Right lobe of liver (tissue), 6 donors: ENCODE measurements around the gene ZNF431. TPM values are rescaled to one million over a fixed set of nuclear protein-coding genes. Genes with fewer than 3 reads are reported as not detected.

Source experiments
- ATAC-seq, 4 donors: fragments of 200-7000 bp; cut with Tn5 transposase; one replicate each; pipeline ENCODE4 v1.9.1; 2020; ENCODE audit warnings: mild to moderate bottlenecking in 4 of 4, moderate library complexity in 4 of 4
- DNase-seq, 3 donors: peaks; one replicate each; pipeline ENCODE4 v3.0.0-alpha.2; 2020
- H3K27ac ChIP-seq, 3 donors: fragments of 200-600 bp; one replicate each; pipeline ENCODE4 v1.8.0; 2022
- H3K27me3 ChIP-seq, 2 donors: fragments of 200-600 bp; one replicate each; pipeline ENCODE4 v1.8.0; 2022
- H3K36me3 ChIP-seq, 4 donors: fragments of 200-600 bp; sonication (generic) in 1 of 4; one replicate each; pipeline versions ENCODE4 v1.5.1 to v1.8.0; 2017 to 2022; ENCODE audit warnings: control low read depth in 1 of 4
- H3K4me1 ChIP-seq, 4 donors: fragments of 200-600 bp; sonication (generic) in 1 of 4; one replicate each; pipeline versions ENCODE4 v1.5.1 to v1.8.0; 2017 to 2022; ENCODE audit warnings: control low read depth in 1 of 4
- H3K4me3 ChIP-seq, 3 donors: fragments of 200-600 bp; one replicate each; pipeline ENCODE4 v1.8.0; 2022
- H3K9me3 ChIP-seq, 4 donors: fragments of 200-600 bp; sonication (generic) in 1 of 4; one replicate each; pipeline versions ENCODE4 v1.5.1 to v1.8.0; 2017 to 2022; ENCODE audit warnings: control low read depth in 1 of 4
- CTCF ChIP-seq, 4 donors: fragments of 200-600 bp in 3 of 4; fragments of 450-650 bp in 1 of 4; IDR thresholded peaks; one replicate each; pipeline versions ENCODE4 v1.5.1 to v1.8.0; 2016 to 2022; ENCODE audit warnings: antibody characterized with exemption in 4 of 4, mild to moderate bottlenecking in 2 of 4
- POLR2A ChIP-seq: fragments of 450-650 bp; IDR thresholded peaks from one replicate; pipeline ENCODE4 v1.6.1; 2017; ENCODE audit warnings: antibody characterized with exemption, mild to moderate bottlenecking
- WGBS: methylation state at CpG from one replicate; pipeline ENCODE4 v1.1.6; 2018; ENCODE audit warnings: low coverage, low lambda C conversion rate; ENCODE audit not compliant: insufficient coverage; ENCODE audit errors: missing lambda C conversion rate; 5-methylcytosine and 5-hydroxymethylcytosine counted together
- intact Hi-C, 2 donors: fragments of 100-400 bp; cut with DNase I; formaldehyde crosslinking; loops; one replicate each; pipeline versions ENCODE4 v1.11.2 to v1.14.1; 2022
- total RNA-seq, 6 experiments: library from RNA; depleted of rRNA in 2 of 6; stranded (reverse); fragments of >200 nt in 2 of 6; fragmentation: NEBNext Ultra II Directional in 3 of 6; extraction: Animal tissue kit (Norgen Biotek cat#: 25700) in 3 of 6; gene quantifications; one replicate each; pipeline versions ENCODE4 v1.1.0 to v1.2.4, GENCODE V29; 2016 to 2023
- donor health status: DM: no; HTN: yes; CAD: no.
- donor health status: DM: no; HTN: no; CAD: no.
- donor health status: DM: no; HTN: no; CAD: no.
- donor health status: DM: no; HTN: yes; CAD: no.
- donor health status: DM: no; HTN: yes; CAD: no.

Gene ZNF431
- total RNA-seq, 6 experiments from 2014 or later = 0.37 to 1.6 (median 0.84) TPM

GRCh38 chr19:21147540-21147939, 5.7 kb downstream of the ZNF431 start:
- no peak for ATAC-seq
- no peaks in the 10 kb centered on the region for H3K27me3 ChIP-seq
- no peak overlapping the region for H3K27ac ChIP-seq
- no peak overlapping the region for H3K4me3 ChIP-seq
- no peaks in the 10 kb centered on the region for H3K36me3 ChIP-seq
- H3K4me1 ChIP-seq = no peaks in the 10 kb centered on the region
- intact Hi-C loops = no loop called here
- 45% methylated on average over 1 of the region's 1 CpG for WGBS
- TF ChIP-seq POLR2A (no peak), CTCF (IDR thresholded peaks at IDR 0.05) (no peak)
- no peaks in the 10 kb centered on the region for H3K9me3 ChIP-seq
- DNase-seq = no peak

GRCh38 chr19:21148681-21149080, 6.8 kb downstream of the ZNF431 start:
- DNase-seq (no peak), ATAC-seq (no peak)
- H3K4me3 ChIP-seq = no peak overlapping the region
- H3K27me3 ChIP-seq = no peaks in the 10 kb centered on the region
- H3K9me3 ChIP-seq = no peaks in the 10 kb centered on the region
- H3K36me3 ChIP-seq = no peaks in the 10 kb centered on the region
- TF ChIP-seq POLR2A (no peak), CTCF (IDR thresholded peaks at IDR 0.05) (no peak)
- H3K4me1 ChIP-seq = no peaks in the 10 kb centered on the region
- intact Hi-C loops = no loop called here
- H3K27ac ChIP-seq = no peak overlapping the region

- H3K36me3 ChIP-seq = no peaks in the 10 kb centered on the region
- ATAC-seq (no peak), DNase-seq (no peak)
- no peaks in the 10 kb centered on the region for H3K27me3 ChIP-seq
- no peaks in the 10 kb centered on the region for H3K4me1 ChIP-seq
- TF ChIP-seq POLR2A (no peak), CTCF (IDR thresholded peaks at IDR 0.05) (no peak)
- H3K4me3 ChIP-seq = no peak overlapping the region
- no peak overlapping the region for H3K27ac ChIP-seq
- 87% methylated on average over 4 of the region's 6 CpGs for WGBS
- intact Hi-C loops = no loop called here
- no peaks in the 10 kb centered on the region for H3K9me3 ChIP-seq
Observed at GRCh38 chr19:21149877-21150276, 8.0 kb downstream of the ZNF431 start.

- Histone ChIP-seq H3K27me3 (no peaks in the 10 kb centered on the region), H3K27ac (no peak overlapping the region), H3K9me3 (no peaks in the 10 kb centered on the region), H3K4me3 (no peak overlapping the region), H3K4me1 (no peaks in the 10 kb centered on the region), H3K36me3 (no peaks in the 10 kb centered on the region)
- 100% methylated on average over 1 of the region's 1 CpG for WGBS
- no peak for ATAC-seq
- no peak for DNase-seq
- TF ChIP-seq POLR2A (no peak), CTCF (IDR thresholded peaks at IDR 0.05) (no peak)
- intact Hi-C loops = no loop called here
Observed at GRCh38 chr19:21151460-21151859, 9.6 kb downstream of the ZNF431 start.

GRCh38 chr19:21158523-21159135, 16.8 kb downstream of the ZNF431 start:
- H3K27me3 ChIP-seq = no peaks in the 10 kb centered on the region
- DNase-seq = no peak
- H3K4me3 ChIP-seq = no peak overlapping the region
- H3K27ac ChIP-seq = no peak overlapping the region
- intact Hi-C loops = no loop called here
- no peak for TF ChIP-seq CTCF (IDR thresholded peaks at IDR 0.05)
- no peak for TF ChIP-seq POLR2A
- H3K4me1 ChIP-seq = no peaks in the 10 kb centered on the region
- H3K36me3 ChIP-seq = no peaks in the 10 kb centered on the region
- ATAC-seq = no peak
- WGBS = 55% methylated on average over 1 of the region's 1 CpG
- H3K9me3 ChIP-seq = no peaks in the 10 kb centered on the region
